Stomach (tissue), 9 donors: Measurements from ENCODE around the gene CRHR1. TPM values are rescaled to one million over a fixed set of nuclear protein-coding genes. Genes with fewer than 3 reads are reported as not detected.

Source experiments
- DNase-seq, 2 donors: peaks; one replicate each; pipeline versions ENCODE4 v3.0.0 to v3.0.0-alpha.2; 2013 to 2019
- H3K27ac ChIP-seq, 5 donors: fragments of 200-600 bp in 4 of 5; sonication (generic) in 4 of 5; one replicate each; pipeline ENCODE4 v1.5.1; 2013 to 2019; ENCODE audit warnings: mild to moderate bottlenecking in 1 of 5, moderate library complexity in 1 of 5
- H3K27me3 ChIP-seq, 3 donors: fragments of 200-600 bp; sonication (generic); one replicate each; pipeline ENCODE4 v1.5.1; 2017 to 2019; ENCODE audit warnings: mixed run types in 1 of 3
- H3K36me3 ChIP-seq, 4 donors: fragments of 200-600 bp; sonication (generic); 1 replicate in 3 of 4; 2 replicates in 1 of 4; pipeline ENCODE4 v1.5.1; 2016 to 2019
- H3K4me1 ChIP-seq, 4 donors: fragments of 200-600 bp; sonication (generic); one replicate each; pipeline ENCODE4 v1.5.1; 2016 to 2019
- H3K4me3 ChIP-seq, 4 donors: fragments of 200-600 bp; sonication (generic) in 3 of 4; one replicate each; pipeline ENCODE4 v1.5.1; 2016 to 2019; ENCODE audit warnings: mild to moderate bottlenecking in 1 of 4
- H3K9me3 ChIP-seq, 4 donors: fragments of 200-600 bp; sonication (generic); one replicate each; pipeline ENCODE4 v1.5.1; 2016 to 2019
- CTCF ChIP-seq, 7 experiments: fragments of 450-650 bp in 4 of 7; fragments of 200-600 bp in 3 of 7; sonication (generic) in 3 of 7; IDR thresholded peaks; one replicate each; pipeline ENCODE4 v1.5.1; 2016 to 2019; ENCODE audit warnings: antibody characterized with exemption in 7 of 7, control low read depth in 2 of 7, mild to moderate bottlenecking in 1 of 7
- EP300 ChIP-seq: sonication (generic); formaldehyde crosslinking; IDR thresholded peaks from one replicate; pipeline ENCODE4 v1.6.1; 2017; ENCODE audit warnings: antibody characterized with exemption
- POLR2A ChIP-seq, 4 donors: fragments of 450-650 bp; IDR thresholded peaks; one replicate each; pipeline ENCODE4 v1.6.1; 2016; ENCODE audit warnings: antibody characterized with exemption in 4 of 4, control low read depth in 2 of 4, mild to moderate bottlenecking in 1 of 4, moderate library complexity in 1 of 4
- POLR2AphosphoS5 ChIP-seq, 3 donors: sonication (generic); formaldehyde crosslinking; IDR thresholded peaks; one replicate each; pipeline ENCODE4 v1.6.1; 2016; ENCODE audit warnings: antibody characterized with exemption in 3 of 3
- WGBS, 5 donors: extraction: QIAGEN DNeasy Blood & Tissue Kit in 3 of 5; methylation state at CpG; one replicate each; pipeline versions ENCODE4 v1.1.5 to v1.1.7; 2013 to 2018; 5-methylcytosine and 5-hydroxymethylcytosine counted together
- intact Hi-C: fragments of 100-400 bp; cut with DNase I; formaldehyde crosslinking; loops from one replicate; pipeline ENCODE4 v1.15.1; 2023; ENCODE audit warnings: low total_unique reads
- polyA plus RNA-seq, 3 donors: library from polyadenylated mRNA; stranded (reverse); fragments of 200-250 nt; gene quantifications; one replicate each; pipeline ENCODE4 v1.2.3, GENCODE V29; 2013
- total RNA-seq, 5 donors: library from RNA; depleted of rRNA; stranded (reverse); fragments of >200 nt; gene quantifications; one replicate each; pipeline versions ENCODE4 v1.1.0 to v1.2.3, GENCODE V29; 2014 to 2016
- donor health status: healthy with polysubstance abuse.
- donor health status: Bipolar disorder and iron deficiency.
- donor health status: healthy.

Gene CRHR1
- total and polyA plus RNA-seq, 8 donors, result not detected

DNA sequence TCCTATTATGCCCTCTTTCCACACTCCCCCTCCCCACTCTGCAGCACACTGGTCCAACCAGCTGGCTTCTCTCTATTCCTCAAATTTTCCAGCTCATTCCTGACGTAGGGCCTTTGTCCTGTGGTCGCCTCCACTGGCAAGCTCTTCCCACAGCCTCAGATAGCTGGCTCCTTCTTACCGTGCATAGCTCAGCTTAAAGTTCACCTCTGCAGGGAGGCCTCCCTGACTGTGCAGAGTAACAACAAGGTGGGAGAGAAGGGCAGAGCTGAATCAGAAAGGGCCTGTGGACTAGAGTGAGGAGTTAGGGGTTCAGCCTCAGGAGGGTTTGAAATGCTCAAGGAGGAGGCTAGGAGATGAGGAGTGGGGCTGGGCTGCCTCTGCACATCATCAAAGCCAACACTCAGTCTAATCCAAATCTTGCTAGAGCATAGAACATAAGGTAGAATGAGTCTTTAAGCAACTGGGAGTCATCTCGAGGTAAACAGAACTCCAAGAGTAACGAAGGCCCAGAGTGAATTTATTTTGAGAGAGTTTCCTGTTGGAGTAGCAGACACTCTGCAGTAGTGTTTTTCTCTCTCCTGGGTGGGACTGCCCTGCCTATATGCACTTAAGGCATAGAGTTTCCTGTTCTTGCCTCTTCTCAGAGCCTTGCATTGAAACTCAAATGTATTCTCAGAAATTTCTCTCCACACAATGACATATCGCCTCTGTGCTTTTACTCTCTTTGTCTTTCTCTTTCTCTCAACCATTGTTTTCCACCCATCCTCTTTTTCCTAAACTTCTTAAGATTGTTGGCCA is 79.9 kb downstream of the CRHR1 start:
- TF ChIP-seq EP300 (no peak), POLR2AphosphoS5 (IDR thresholded peaks at IDR 0.05) (no peak), CTCF (IDR thresholded peaks at IDR 0.05) (no peak), POLR2A (IDR thresholded peaks at IDR 0.05) (no peak)
- Histone ChIP-seq H3K27ac (no peak overlapping the region), H3K9me3 (no peaks in the 10 kb centered on the region), H3K4me3 (no peak overlapping the region), H3K36me3 (no peaks in the 10 kb centered on the region), H3K27me3 (peaks cover 0 to 60% (median 15%) of the 10 kb centered on the region in 3 donors), H3K4me1 (no peaks in the 10 kb centered on the region)
- DNase-seq, result no peak
- WGBS, 5 donors, result 40 to 50% (median 46%) methylated on average over 6 of the region's 6 CpGs
- intact Hi-C loops, result no loop called here

DNA sequence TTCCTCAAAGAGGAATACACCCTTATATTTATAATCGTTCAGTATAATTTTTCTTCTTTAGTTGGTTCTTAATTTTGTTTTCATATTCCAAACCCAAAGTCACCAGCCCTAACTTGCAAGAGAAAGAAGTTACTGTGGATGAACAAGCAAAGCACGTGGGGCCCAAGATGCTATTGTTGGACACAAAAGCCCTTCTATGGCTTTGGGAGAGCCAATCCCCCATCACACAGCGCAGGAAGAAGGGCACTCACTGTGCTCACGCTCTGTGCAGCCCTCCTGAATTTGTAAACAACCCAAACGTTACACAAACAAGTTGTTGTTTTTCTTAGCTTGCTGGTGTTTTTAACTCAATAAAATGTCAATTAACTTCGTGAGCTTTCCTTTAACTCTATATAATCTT is 83.1 kb downstream of the CRHR1 start:
- Histone ChIP-seq H3K4me3 (no peak overlapping the region), H3K4me1 (no peaks in the 10 kb centered on the region), H3K27ac (no peak overlapping the region), H3K27me3 (peaks cover 0 to 44% (median 9%) of the 10 kb centered on the region in 3 donors), H3K9me3 (no peaks in the 10 kb centered on the region), H3K36me3 (no peaks in the 10 kb centered on the region)
- WGBS, 5 donors, result 64 to 75% (median 68%) methylated on average over 6 of the region's 6 CpGs
- TF ChIP-seq POLR2A (IDR thresholded peaks at IDR 0.05) (no peak), EP300 (no peak), CTCF (IDR thresholded peaks at IDR 0.05) (no peak), POLR2AphosphoS5 (IDR thresholded peaks at IDR 0.05) (no peak)
- no peak for DNase-seq
- intact Hi-C loops, result no loop called here

GRCh38 chr17:45867702-45868101 is 83.6 kb downstream of the CRHR1 start:
- H3K27ac ChIP-seq, result no peak overlapping the region
- no peak for TF ChIP-seq POLR2AphosphoS5 (IDR thresholded peaks at IDR 0.05)
- TF ChIP-seq POLR2A (IDR thresholded peaks at IDR 0.05), result no peak
- TF ChIP-seq EP300, result no peak
- TF ChIP-seq CTCF (IDR thresholded peaks at IDR 0.05), result no peak
- DNase-seq, result no peak
- no peaks in the 10 kb centered on the region for H3K9me3 ChIP-seq
- 60 to 72% (median 66%) methylated on average over 8 of the region's 8 CpGs for WGBS, 5 donors
- peaks cover 0 to 42% (median 9%) of the 10 kb centered on the region in 3 donors for H3K27me3 ChIP-seq
- no peaks in the 10 kb centered on the region for H3K36me3 ChIP-seq
- no peaks in the 10 kb centered on the region for H3K4me1 ChIP-seq
- no peak overlapping the region for H3K4me3 ChIP-seq
- intact Hi-C loops, result no loop called here

DNA sequence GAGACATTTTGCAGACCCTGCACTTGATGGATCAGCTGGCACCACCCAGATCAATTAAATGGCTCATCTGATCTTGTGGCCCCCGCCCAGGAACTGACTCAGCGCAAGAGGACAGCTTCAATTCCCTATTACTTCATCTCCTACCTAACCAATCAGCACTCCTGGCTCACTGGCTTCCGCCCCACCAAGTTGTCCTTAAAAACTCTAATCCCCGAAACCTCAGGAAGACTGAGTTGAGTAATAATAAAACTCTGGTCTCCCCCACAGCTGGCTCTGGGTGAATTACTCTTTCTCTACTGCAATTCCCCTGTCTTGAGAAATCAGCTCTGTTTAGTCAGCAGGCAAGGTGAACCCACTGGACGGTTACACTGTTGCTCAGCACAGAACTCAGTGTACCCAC is 84.2 kb downstream of the CRHR1 start:
- intact Hi-C loops, result no loop called here
- Histone ChIP-seq H3K27me3 (peaks cover 0 to 39% (median 9%) of the 10 kb centered on the region in 3 donors), H3K36me3 (no peaks in the 10 kb centered on the region), H3K4me3 (no peak overlapping the region), H3K27ac (no peak overlapping the region), H3K9me3 (no peaks in the 10 kb centered on the region), H3K4me1 (no peaks in the 10 kb centered on the region)
- TF ChIP-seq EP300 (no peak), CTCF (IDR thresholded peaks at IDR 0.05) (no peak), POLR2A (IDR thresholded peaks at IDR 0.05) (no peak)
- DNase-seq, result no peak
- 48 to 81% (median 69%) methylated on average over 5 of the region's 5 CpGs for WGBS, 5 donors
